Suprapubic skin (tissue), 4 donors: Measurements from ENCODE around the gene TLCD5. TPM values are rescaled to one million over a fixed set of nuclear protein-coding genes. Genes with fewer than 3 reads are reported as not detected.

Experiments used
- DNase-seq, 2 donors: peaks; one replicate each; pipeline ENCODE4 v3.0.0-alpha.2; 2019; ENCODE audit warnings: low spot score in 2 of 2
- H3K27ac ChIP-seq: fragments of 200-600 bp; sonication (generic); one replicate; pipeline ENCODE4 v1.5.1; 2019
- H3K27me3 ChIP-seq: fragments of 200-600 bp; sonication (generic); one replicate; pipeline ENCODE4 v1.5.1; 2019
- H3K36me3 ChIP-seq: fragments of 200-600 bp; sonication (generic); one replicate; pipeline ENCODE4 v1.5.1; 2019
- H3K4me1 ChIP-seq: fragments of 200-600 bp; sonication (generic); one replicate; pipeline ENCODE4 v1.5.1; 2019
- H3K4me3 ChIP-seq: fragments of 200-600 bp; sonication (generic); one replicate; pipeline ENCODE4 v1.5.1; 2019; ENCODE audit warnings: mild to moderate bottlenecking
- H3K9me3 ChIP-seq: fragments of 200-600 bp; sonication (generic); one replicate; pipeline ENCODE4 v1.5.1; 2019
- EP300 ChIP-seq: sonication (generic); formaldehyde crosslinking; IDR thresholded peaks from one replicate; pipeline ENCODE4 v1.6.1; 2017; ENCODE audit warnings: antibody characterized with exemption
- POLR2A ChIP-seq, 2 donors: fragments of 450-650 bp; IDR thresholded peaks; one replicate each; pipeline ENCODE4 v1.6.1; 2017; ENCODE audit warnings: antibody characterized with exemption in 2 of 2, mild to moderate bottlenecking in 2 of 2, moderate library complexity in 2 of 2
- POLR2AphosphoS5 ChIP-seq, 3 donors: sonication (generic); formaldehyde crosslinking; IDR thresholded peaks; one replicate each; pipeline ENCODE4 v1.6.1; 2017; ENCODE audit warnings: antibody characterized with exemption in 3 of 3
- WGBS: methylation state at CpG from one replicate; pipeline ENCODE4 v1.1.5; 2018; 5-methylcytosine and 5-hydroxymethylcytosine counted together
- total RNA-seq, 4 donors: library from RNA; depleted of rRNA; stranded (reverse); fragments of >200 nt; gene quantifications; one replicate each; pipeline ENCODE4 v1.1.0, GENCODE V29; 2016
- TF ChIP-seq, protein P1 (sequence below), 2 donors: fragments of 200-600 bp in 1 of 2; fragments of 450-650 bp in 1 of 2; sonication (generic) in 1 of 2; IDR thresholded peaks; one replicate each; pipeline ENCODE4 v1.5.1; 2016 to 2019; ENCODE audit warnings: antibody characterized with exemption in 2 of 2, mild to moderate bottlenecking in 1 of 2, moderate library complexity in 1 of 2

Gene TLCD5
- total RNA-seq, 4 donors from 2014 or later, result 0.83 to 2.3 (median 1.5) TPM

DNA sequence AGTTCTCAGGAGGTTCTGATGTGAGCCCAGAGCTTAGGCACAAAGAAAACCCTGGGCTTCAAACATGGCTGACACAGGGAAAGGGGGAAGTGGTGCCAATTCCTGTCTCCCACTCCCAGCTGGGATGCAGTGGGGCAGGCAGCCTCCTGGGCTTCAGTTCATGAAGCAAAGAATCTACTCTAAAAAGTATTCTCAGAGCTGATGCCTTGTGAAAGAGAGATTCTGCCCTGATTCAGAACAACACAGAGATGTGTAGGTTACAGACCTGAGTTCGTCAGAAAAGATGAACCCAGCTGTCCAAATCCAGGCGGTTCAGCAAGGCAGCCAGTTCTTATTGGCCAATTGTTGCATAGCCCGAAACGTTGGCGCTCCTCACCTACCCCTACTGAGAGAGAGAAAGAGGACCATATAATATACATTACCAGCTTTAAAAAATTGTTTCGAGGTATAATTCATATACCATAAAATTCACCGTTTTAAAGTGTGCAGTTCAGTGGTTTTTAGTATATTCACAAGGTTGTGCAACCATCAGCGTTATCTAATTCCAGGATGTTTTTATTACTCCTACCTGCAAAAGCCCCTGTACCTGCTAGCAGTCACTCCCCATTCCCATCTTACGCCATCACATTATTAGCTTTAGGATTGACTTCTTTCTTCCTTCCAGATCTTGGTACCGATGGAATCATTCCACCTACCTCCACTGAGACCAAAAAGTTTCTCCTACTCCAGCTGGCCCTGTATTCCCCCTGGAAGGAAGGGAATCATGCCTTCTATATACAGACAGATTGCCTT is 7.2 kb upstream of the TLCD5 start:
- H3K36me3 ChIP-seq, result no peaks in the 10 kb centered on the region
- peaks cover 39% of the 10 kb centered on the region for H3K4me1 ChIP-seq
- WGBS, result 78% methylated on average over 10 of the region's 10 CpGs
- H3K4me3 ChIP-seq, result no peak overlapping the region
- no peak for DNase-seq
- no peaks in the 10 kb centered on the region for H3K27me3 ChIP-seq
- H3K27ac ChIP-seq, result peak overlapping the region; percentile 87
- H3K9me3 ChIP-seq, result no peaks in the 10 kb centered on the region
- no peak for TF ChIP-seq POLR2AphosphoS5 (IDR thresholded peaks at IDR 0.05)
- TF ChIP-seq, protein P1, sequence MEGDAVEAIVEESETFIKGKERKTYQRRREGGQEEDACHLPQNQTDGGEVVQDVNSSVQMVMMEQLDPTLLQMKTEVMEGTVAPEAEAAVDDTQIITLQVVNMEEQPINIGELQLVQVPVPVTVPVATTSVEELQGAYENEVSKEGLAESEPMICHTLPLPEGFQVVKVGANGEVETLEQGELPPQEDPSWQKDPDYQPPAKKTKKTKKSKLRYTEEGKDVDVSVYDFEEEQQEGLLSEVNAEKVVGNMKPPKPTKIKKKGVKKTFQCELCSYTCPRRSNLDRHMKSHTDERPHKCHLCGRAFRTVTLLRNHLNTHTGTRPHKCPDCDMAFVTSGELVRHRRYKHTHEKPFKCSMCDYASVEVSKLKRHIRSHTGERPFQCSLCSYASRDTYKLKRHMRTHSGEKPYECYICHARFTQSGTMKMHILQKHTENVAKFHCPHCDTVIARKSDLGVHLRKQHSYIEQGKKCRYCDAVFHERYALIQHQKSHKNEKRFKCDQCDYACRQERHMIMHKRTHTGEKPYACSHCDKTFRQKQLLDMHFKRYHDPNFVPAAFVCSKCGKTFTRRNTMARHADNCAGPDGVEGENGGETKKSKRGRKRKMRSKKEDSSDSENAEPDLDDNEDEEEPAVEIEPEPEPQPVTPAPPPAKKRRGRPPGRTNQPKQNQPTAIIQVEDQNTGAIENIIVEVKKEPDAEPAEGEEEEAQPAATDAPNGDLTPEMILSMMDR (IDR thresholded peaks at IDR 0.05), result no peak
- no peak for TF ChIP-seq POLR2A (IDR thresholded peaks at IDR 0.05)
- TF ChIP-seq EP300, result no peak

DNA sequence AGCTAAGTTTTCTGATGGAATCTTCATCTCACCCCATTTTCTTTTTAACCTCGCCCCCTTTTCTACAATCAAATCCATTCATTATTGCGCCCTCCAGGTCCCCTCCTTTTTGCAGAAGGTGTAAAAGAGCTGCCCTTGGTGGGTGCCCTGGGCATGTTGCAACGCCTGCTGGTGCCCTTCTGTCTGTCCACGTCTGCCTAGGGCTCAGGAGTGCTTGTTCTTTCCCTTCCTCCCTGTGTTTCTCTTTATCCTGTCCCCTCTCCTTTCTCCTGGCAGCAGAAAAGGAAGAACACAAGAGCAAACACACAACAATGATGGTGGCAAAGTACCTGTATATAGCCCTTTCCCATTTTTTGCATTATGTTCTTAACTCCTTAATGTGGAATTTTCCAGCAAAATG is 6.2 kb upstream of the TLCD5 start:
- Histone ChIP-seq H3K9me3 (no peaks in the 10 kb centered on the region), H3K4me3 (no peak overlapping the region), H3K36me3 (no peaks in the 10 kb centered on the region), H3K27me3 (no peaks in the 10 kb centered on the region), H3K4me1 (peaks cover 37% of the 10 kb centered on the region), H3K27ac (no peak overlapping the region)
- TF ChIP-seq, protein P1 (IDR thresholded peaks at IDR 0.05), result no peak
- TF ChIP-seq POLR2A (IDR thresholded peaks at IDR 0.05) (no peak), POLR2AphosphoS5 (IDR thresholded peaks at IDR 0.05) (no peak), EP300 (no peak)
- no peak for DNase-seq
- WGBS, result 60% methylated on average over 4 of the region's 4 CpGs

DNA sequence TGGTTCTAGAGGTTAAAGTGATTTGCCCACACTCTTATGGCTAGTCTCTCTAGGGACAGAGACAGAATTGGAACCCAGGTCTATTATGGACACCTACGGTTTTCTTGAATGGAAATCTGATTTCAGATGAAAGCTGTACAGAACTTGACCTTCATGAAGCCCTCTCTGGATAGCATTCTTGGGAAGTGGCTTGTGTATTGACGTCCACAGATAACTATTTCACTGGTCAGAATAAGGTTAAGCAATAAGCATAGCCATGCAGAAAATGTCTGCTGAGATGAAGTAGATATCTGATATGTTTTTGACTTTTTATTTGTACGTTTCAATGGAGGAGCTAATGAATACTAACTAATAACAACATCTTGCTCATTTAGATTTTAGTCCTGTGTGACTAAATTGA is 1.1 kb downstream of the TLCD5 start:
- Histone ChIP-seq H3K4me1 (peaks cover 28% of the 10 kb centered on the region), H3K4me3 (peak overlapping the region; percentile 88), H3K9me3 (no peaks in the 10 kb centered on the region), H3K36me3 (peaks cover 6% of the 10 kb centered on the region), H3K27me3 (no peaks in the 10 kb centered on the region), H3K27ac (no peak overlapping the region)
- no peak for DNase-seq
- TF ChIP-seq EP300 (no peak), POLR2A (IDR thresholded peaks at IDR 0.05) (no peak), POLR2AphosphoS5 (IDR thresholded peaks at IDR 0.05) (no peak)
- TF ChIP-seq, protein P1 (IDR thresholded peaks at IDR 0.05), result no peak
- 73% methylated on average over 3 of the region's 3 CpGs for WGBS

DNA sequence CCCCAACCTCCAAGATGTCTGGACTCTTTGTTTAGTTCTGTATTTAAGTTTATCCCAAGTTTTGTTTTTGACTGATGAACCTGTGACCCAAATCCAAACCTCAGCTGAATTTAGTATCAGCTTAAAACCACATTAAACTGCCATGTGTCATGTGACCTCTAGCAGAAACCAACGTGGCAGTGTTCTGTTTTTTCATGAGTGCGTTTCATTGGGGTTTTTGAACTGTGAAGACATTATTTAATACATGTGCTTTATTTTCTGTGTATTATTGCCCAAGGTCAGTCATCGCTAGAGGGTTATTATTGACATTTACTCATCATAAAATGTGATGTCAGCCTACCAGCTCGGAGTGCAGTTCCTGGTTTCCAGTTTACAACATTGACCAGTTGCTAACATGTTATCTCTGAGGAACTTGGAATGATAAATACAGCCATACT is 1.8 kb downstream of the TLCD5 start:
- 57% methylated on average over 4 of the region's 4 CpGs for WGBS

DNA sequence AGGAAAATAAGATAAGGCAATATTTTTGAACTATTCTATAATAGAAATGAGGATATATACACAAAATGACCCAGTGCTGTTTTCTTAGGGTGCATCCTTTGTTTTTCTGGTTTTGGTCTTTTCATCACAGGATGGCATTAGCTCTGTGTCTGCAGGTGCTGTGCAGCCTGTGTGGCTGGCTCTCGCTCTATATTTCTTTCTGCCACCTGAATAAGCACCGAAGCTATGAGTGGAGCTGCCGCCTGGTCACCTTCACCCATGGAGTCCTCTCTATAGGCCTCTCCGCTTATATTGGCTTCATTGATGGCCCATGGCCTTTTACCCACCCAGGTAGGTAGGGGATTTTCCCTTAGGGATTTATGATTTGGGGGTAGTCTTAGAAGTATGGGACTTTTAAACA is 2.2 kb downstream of the TLCD5 start:
- Histone ChIP-seq H3K4me3 (no peak overlapping the region), H3K27ac (no peak overlapping the region), H3K27me3 (no peaks in the 10 kb centered on the region), H3K9me3 (no peaks in the 10 kb centered on the region), H3K4me1 (peaks cover 31% of the 10 kb centered on the region), H3K36me3 (peaks cover 6% of the 10 kb centered on the region)
- no peak for DNase-seq
- WGBS, result 94% methylated on average over 4 of the region's 4 CpGs
- TF ChIP-seq POLR2A (IDR thresholded peaks at IDR 0.05) (no peak), EP300 (no peak), POLR2AphosphoS5 (IDR thresholded peaks at IDR 0.05) (no peak)
- TF ChIP-seq, protein P1 (IDR thresholded peaks at IDR 0.05), result no peak

More for the DNA sequence above, 1.8 kb downstream of the TLCD5 start:
- Histone ChIP-seq H3K4me1 (peaks cover 31% of the 10 kb centered on the region), H3K36me3 (peaks cover 6% of the 10 kb centered on the region), H3K4me3 (no peak overlapping the region), H3K9me3 (no peaks in the 10 kb centered on the region), H3K27me3 (no peaks in the 10 kb centered on the region), H3K27ac (no peak overlapping the region)
- no peak for DNase-seq
- TF ChIP-seq, protein P1 (IDR thresholded peaks at IDR 0.05), result no peak
- no peak for TF ChIP-seq EP300
- TF ChIP-seq POLR2A (IDR thresholded peaks at IDR 0.05), result no peak
- no peak for TF ChIP-seq POLR2AphosphoS5 (IDR thresholded peaks at IDR 0.05)
